CD4-positive, alpha-beta T cell (primary cell): Measurements from ENCODE around the gene MS4A4E. TPM values are rescaled to one million over a fixed set of nuclear protein-coding genes. Genes with fewer than 3 reads are reported as not detected.

Source experiments
- ATAC-seq: fragments of 200-7000 bp; cut with Tn5 transposase; one replicate; pipeline ENCODE4 v1.10.0; 2022; ENCODE audit warnings: mild to moderate bottlenecking; ENCODE audit not compliant: poor library complexity
- CTCF ChIA-PET: fragments of 350-600 bp; sonication (Branson Sonifier 250); formaldehyde crosslinking; loops from one replicate; lab custom pipeline; 2021; ENCODE audit warnings: antibody characterized with exemption, inconsistent platforms; lab: Charles Lee
- POLR2A ChIA-PET: fragments of 350-600 bp; sonication (Branson Sonifier 250); formaldehyde crosslinking; loops from one replicate; lab custom pipeline; 2021; ENCODE audit warnings: antibody characterized with exemption, inconsistent platforms; lab: Charles Lee
- DNase-seq, 14 experiments: peaks; one replicate each; pipeline ENCODE4 v3.0.0-alpha.2; 2013 to 2020; ENCODE audit warnings: mixed read lengths in 2 of 14
- H3K27ac ChIP-seq, 2 donors: one replicate each; pipeline versions ENCODE4 v1.5.1 to v1.7.0; 2013; ENCODE audit warnings: low read length in 2 of 2, low read depth in 1 of 2, mild to moderate bottlenecking in 1 of 2
- H3K27me3 ChIP-seq, 2 experiments: 1 replicate in 1 of 2; 2 replicates in 1 of 2; pipeline versions ENCODE4 v1.6.1 to v1.7.0; 2013; ENCODE audit warnings: low read length in 2 of 2, control low read depth in 1 of 2, mild to moderate bottlenecking in 1 of 2, moderate library complexity in 1 of 2; ENCODE audit not compliant: insufficient read depth in 2 of 2, control insufficient read depth in 1 of 2
- H3K36me3 ChIP-seq: one replicate; pipeline ENCODE4 v1.6.1; 2013; ENCODE audit warnings: low read length, control low read depth; ENCODE audit not compliant: insufficient read depth
- H3K4me1 ChIP-seq: one replicate; pipeline ENCODE4 v1.6.1; 2013; ENCODE audit warnings: low read length, control low read depth; ENCODE audit not compliant: insufficient read depth
- H3K4me3 ChIP-seq: one replicate; pipeline ENCODE4 v1.5.1; 2013; ENCODE audit warnings: mild to moderate bottlenecking, low read length, moderate library complexity
- H3K9me3 ChIP-seq, 2 experiments: 1 replicate in 1 of 2; 2 replicates in 1 of 2; pipeline versions ENCODE4 v1.6.1 to v1.7.0; 2013; ENCODE audit warnings: low read length in 2 of 2, mild to moderate bottlenecking in 2 of 2, control low read depth in 1 of 2, moderate library complexity in 1 of 2; ENCODE audit not compliant: control insufficient read depth in 1 of 2, insufficient read depth in 1 of 2
- H3K27ac Mint-ChIP-seq: one replicate; pipeline ENCODE4 v1.8.0; 2020; ENCODE audit warnings: mixed read lengths
- H3K27me3 Mint-ChIP-seq: one replicate; pipeline ENCODE4 v1.8.0; 2021; ENCODE audit warnings: mixed read lengths
- H3K36me3 Mint-ChIP-seq: one replicate; pipeline ENCODE4 v1.8.0; 2021; ENCODE audit warnings: low read depth, mixed read lengths
- H3K4me1 Mint-ChIP-seq: one replicate; pipeline ENCODE4 v1.8.0; 2021; ENCODE audit warnings: low read depth, mixed read lengths
- H3K4me3 Mint-ChIP-seq: one replicate; pipeline ENCODE4 v1.8.0; 2020; ENCODE audit warnings: mild to moderate bottlenecking, mixed read lengths
- H3K9me3 Mint-ChIP-seq: one replicate; pipeline ENCODE4 v1.8.0; 2020; ENCODE audit warnings: mixed read lengths
- CTCF ChIP-seq: fragments of 200-600 bp; IDR thresholded peaks from one replicate; pipeline ENCODE4 v1.8.0; 2022; ENCODE audit warnings: antibody characterized with exemption, mild to moderate bottlenecking
- intact Hi-C, 2 experiments: fragments of 100-400 bp; cut with DNase I in 1 of 2; cut with micrococcal nuclease in 1 of 2; formaldehyde crosslinking; loops; one replicate each; pipeline versions ENCODE4 v1.15.1 to v1.9.0; 2023 to 2025; cut with DNase I, micrococcal nuclease
- total RNA-seq, 174 experiments: library from RNA in 2 of 174; stranded (reverse) in 2 of 174; gene quantifications; one replicate each; pipeline ENCODE4 v1.2.3 and lab custom pipeline; 2021 to 2026

The MS4A4E gene
- total RNA-seq, 2 experiments from 2014 or later: not detected

- peak in 2 of 14 experiments; percentile 17 to 23 for DNase-seq
- no peak for TF ChIP-seq CTCF
- no peaks in the 10 kb centered on the region for H3K36me3 Mint-ChIP-seq
- Histone ChIP-seq H3K27ac (no peak overlapping the region), H3K4me1 (no peaks in the 10 kb centered on the region), H3K4me3 (no peak overlapping the region), H3K9me3 (peaks cover 0 to 5% of the 10 kb centered on the region in 2 experiments), H3K27me3 (peaks cover 0 to 4% of the 10 kb centered on the region in 2 experiments), H3K36me3 (no peaks in the 10 kb centered on the region)
- peaks cover 5% of the 10 kb centered on the region for H3K4me1 Mint-ChIP-seq
- no peak overlapping the region for H3K4me3 Mint-ChIP-seq
- no peak for ATAC-seq
- ChIA-PET POLR2A (no interaction called here), CTCF (no interaction called here)
- H3K27me3 Mint-ChIP-seq: peaks cover 10% of the 10 kb centered on the region
- no peak overlapping the region for H3K27ac Mint-ChIP-seq
- intact Hi-C loops: no loop called here
- H3K9me3 Mint-ChIP-seq: peaks cover 2% of the 10 kb centered on the region
Observed at GRCh38 chr11:60184824-60185511, 58.0 kb downstream of the MS4A4E start.

GRCh38 chr11:60183591-60184205 is 59.2 kb downstream of the MS4A4E start:
- H3K9me3 Mint-ChIP-seq: peaks cover 2% of the 10 kb centered on the region
- H3K36me3 Mint-ChIP-seq: no peaks in the 10 kb centered on the region
- intact Hi-C loops: no loop called here
- no peak for TF ChIP-seq CTCF
- ChIA-PET POLR2A (interaction anchor here (0.7 kb wide), 1 partner anchor 83 kb away, joined by 3 read pairs; no protein-coding TSS in a partner anchor), CTCF (no interaction called here)
- Histone ChIP-seq H3K4me1 (no peaks in the 10 kb centered on the region), H3K9me3 (peaks cover 0 to 5% of the 10 kb centered on the region in 2 experiments), H3K27me3 (peaks cover 0 to 4% of the 10 kb centered on the region in 2 experiments), H3K27ac (no peak overlapping the region), H3K36me3 (no peaks in the 10 kb centered on the region), H3K4me3 (no peak overlapping the region)
- H3K4me3 Mint-ChIP-seq: no peak overlapping the region
- DNase-seq (no peak), ATAC-seq (no peak)
- H3K4me1 Mint-ChIP-seq: peaks cover 5% of the 10 kb centered on the region
- no peak overlapping the region for H3K27ac Mint-ChIP-seq
- H3K27me3 Mint-ChIP-seq: peaks cover 10% of the 10 kb centered on the region

- no peak for TF ChIP-seq CTCF
- Mint-ChIP-seq H3K9me3 (peaks cover 2% of the 10 kb centered on the region), H3K36me3 (no peaks in the 10 kb centered on the region), H3K4me1 (peaks cover 5% of the 10 kb centered on the region), H3K27me3 (peaks cover 10% of the 10 kb centered on the region), H3K4me3 (peak within 1 kb of the TSS; percentile 49), H3K27ac (peak within 1 kb of the TSS; percentile 46)
- DNase-seq: peak in 1 of 14 experiments; percentile 11
- POLR2A ChIA-PET: interaction anchor here (0.7 kb wide), 1 partner anchor 82 kb away, joined by 3 read pairs; no protein-coding TSS in a partner anchor
- H3K27me3 ChIP-seq: peaks cover 0 to 6% of the 10 kb centered on the region in 2 experiments
- H3K36me3 ChIP-seq: no peaks in the 10 kb centered on the region
- CTCF ChIA-PET: interaction anchor here (0.8 kb wide), 1 partner anchor 24 kb away, joined by 3 read pairs; no protein-coding TSS in a partner anchor
- H3K4me1 ChIP-seq: no peaks in the 10 kb centered on the region
- intact Hi-C loops: no loop called here
- H3K4me3 ChIP-seq: peak within 1 kb of the TSS; percentile 41
- H3K27ac ChIP-seq: no peak within 1 kb of the TSS
- ATAC-seq: no peak
- H3K9me3 ChIP-seq: peaks cover 0 to 5% of the 10 kb centered on the region in 2 experiments
Observed at GRCh38 chr11:60182541-60183330, 60.2 kb downstream of the MS4A4E start, which contains the start of gene MS4A6A. Gene MS4A6A (minus strand): TSS chr11:60183083. CDS start chr11:60181727, 1,356 bp downstream.
